CD4-positive, alpha-beta T cell treated with Interleukin-17A for 4 hours (primary cell): ENCODE measurements around the gene CPHXL.

Source experiments
- DNase-seq: peaks from one replicate; pipeline ENCODE4 v3.0.0-alpha.2; 2020; ENCODE audit warnings: mixed read lengths

The CPHXL gene

DNA sequence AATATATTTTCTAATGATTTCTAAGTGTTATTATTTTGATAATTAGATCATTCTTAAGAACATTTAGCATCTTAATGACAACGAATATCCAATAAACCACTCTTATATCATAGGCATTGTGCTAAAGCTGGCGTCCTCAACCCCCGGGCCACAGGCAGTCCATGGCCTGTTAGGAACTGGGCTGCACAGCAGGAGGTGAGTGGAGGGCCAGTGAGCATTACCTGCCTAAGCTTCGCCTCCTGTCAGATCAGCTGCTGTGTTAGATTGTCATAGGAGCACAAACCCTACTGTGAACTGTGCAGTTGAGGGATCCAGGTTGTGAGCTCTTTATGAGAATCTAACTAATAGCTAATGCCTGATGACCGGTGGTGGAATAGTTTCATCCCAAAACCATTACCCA, 28.7 kb downstream of the CPHXL start:
- no peak for DNase-seq

DNA sequence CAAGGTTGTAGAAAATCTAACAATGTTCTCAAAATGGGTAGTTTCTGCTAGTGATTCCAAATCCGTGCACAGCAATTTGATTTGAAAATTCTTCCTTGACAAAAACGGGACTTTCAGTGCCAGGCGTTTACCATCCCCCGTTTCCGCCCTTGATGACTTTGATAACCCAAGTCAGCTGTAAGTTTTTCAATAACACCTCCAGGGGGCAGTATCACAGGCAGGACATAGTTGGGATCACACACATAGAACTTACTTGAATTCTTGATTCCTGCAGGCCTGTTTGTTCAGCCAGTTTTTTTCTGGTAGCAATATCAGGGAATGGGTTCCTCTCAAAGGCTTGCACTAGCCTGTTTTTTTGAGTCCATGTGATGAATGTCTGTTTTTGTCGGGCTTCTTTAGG, 30.6 kb downstream of the CPHXL start:
- no peak for DNase-seq

DNA sequence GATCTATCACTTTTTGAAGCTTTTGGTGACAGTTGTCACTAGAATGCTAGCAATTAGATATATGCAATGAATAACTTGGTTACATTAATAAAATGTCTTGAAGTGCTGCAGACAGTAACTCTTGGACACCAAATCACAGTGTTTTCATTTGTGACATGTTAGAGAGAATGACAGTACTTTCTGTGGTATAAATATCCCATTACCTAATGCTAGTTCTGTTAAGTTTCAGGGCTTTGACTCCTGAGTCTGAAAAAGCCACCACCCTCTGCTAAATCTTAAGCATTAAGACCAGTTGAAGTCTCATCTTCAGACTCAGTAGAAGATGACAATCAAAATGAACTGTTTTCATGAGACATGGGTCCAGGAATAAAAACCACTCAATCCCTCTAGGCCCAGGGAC, 38.9 kb downstream of the CPHXL start:
- DNase-seq = no peak

DNA sequence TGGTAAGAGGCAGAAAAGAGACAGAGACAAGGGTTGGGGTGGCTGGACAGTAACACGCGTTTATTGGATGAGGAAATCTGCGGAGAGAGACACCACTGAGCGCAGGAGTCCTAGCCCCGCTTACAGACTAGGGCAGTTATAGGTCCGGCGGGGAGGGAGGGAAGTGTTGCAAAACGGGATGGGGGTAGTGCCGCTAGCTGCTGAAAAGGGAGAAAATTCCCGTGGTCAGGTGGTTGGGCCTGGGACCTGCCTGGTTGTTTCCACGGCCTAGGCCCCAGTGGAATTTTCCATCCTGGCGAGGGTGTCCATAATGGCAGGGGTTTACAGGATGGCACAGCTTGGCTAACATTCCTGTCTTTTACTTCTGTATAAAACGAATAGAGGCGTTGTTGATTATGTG, 44.0 kb downstream of the CPHXL start:
- DNase-seq = no peak

DNA sequence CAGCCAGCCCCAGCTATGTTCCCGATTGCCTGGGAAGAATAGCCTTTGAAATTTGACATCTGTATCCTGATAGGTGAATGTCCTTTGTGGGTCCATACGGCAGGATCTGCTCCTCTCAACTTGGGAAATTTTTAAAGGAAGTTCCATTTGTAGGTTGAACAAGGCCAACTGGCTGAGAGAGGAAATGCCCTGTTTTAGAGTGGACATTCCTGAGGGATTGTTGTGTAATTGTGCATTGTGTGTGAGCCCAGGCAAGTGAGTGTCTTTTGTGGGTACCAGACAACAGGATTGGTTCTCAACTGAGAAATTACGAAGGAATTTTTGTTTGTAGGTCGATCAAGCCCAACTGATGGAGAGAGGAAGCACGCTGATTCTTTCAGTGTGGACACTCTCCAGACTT, 46.9 kb downstream of the CPHXL start:
- DNase-seq = no peak

DNA sequence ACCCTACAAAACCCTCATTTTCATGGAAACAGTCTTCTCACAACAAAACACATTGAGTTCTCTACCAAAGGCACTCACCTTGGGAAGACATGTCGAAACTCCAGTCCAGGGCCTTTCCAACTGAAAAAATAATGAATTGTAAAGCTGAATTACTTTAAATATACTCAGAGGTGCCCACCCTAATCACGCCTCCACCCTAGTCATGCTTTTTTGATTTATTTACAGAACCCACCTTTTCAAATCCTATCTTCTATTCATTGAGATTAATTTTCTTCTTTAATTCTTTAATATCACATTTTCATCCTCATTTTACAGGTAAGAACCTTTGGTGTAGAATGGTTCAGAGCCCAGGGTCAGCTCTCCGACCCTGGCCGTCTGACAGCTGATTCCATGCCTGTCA, 49.4 kb downstream of the CPHXL start, which contains the start of gene CPHXL2:
Gene CPHXL2 (minus strand): TSS at position 101 of the 400 bp plus-strand sequence. CDS start 10 bp downstream, at position 91.
- DNase-seq = no peak

DNA sequence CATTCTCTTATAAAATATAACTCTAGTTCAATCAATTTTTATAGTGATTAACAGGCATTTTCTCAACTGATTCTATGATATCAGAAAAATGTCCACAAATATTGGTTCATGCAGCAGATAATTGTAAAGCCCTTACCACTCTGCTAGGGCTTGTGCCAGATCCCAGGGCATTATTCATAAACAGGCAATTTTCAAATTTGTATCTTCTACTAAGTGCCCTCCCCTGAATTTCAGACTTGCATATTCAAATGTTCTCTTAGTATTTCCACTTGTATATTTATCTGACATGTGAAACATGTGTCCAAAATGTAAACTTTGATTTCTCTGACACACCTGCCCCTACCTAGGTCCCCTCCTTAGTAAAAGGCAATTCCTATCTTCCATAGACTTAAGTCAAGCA, 58.8 kb downstream of the CPHXL start:
- no peak for DNase-seq
